ENCODE data around the gene OGFOD1.

OGFOD1 gene

GRCh38 chr16:56447286-56447685 is 4.1 kb upstream of the OGFOD1 start:
- no peak overlapping the region for H3K4me3 ChIP-seq (replicated peaks; ENCODE audit: insufficient read depth, low read length)
- TF ChIP-seq, protein P1, sequence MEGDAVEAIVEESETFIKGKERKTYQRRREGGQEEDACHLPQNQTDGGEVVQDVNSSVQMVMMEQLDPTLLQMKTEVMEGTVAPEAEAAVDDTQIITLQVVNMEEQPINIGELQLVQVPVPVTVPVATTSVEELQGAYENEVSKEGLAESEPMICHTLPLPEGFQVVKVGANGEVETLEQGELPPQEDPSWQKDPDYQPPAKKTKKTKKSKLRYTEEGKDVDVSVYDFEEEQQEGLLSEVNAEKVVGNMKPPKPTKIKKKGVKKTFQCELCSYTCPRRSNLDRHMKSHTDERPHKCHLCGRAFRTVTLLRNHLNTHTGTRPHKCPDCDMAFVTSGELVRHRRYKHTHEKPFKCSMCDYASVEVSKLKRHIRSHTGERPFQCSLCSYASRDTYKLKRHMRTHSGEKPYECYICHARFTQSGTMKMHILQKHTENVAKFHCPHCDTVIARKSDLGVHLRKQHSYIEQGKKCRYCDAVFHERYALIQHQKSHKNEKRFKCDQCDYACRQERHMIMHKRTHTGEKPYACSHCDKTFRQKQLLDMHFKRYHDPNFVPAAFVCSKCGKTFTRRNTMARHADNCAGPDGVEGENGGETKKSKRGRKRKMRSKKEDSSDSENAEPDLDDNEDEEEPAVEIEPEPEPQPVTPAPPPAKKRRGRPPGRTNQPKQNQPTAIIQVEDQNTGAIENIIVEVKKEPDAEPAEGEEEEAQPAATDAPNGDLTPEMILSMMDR (IDR thresholded peaks at IDR 0.05; ENCODE audit: insufficient read depth, low read length), result no peak
- TF ChIP-seq SPI1 (IDR thresholded peaks at IDR 0.05; ENCODE audit: borderline replicate concordance, low read depth) (no peak), POLR2AphosphoS5 (IDR thresholded peaks at IDR 0.05; ENCODE audit: low read depth) (no peak), GABPA (IDR thresholded peaks at IDR 0.05; ENCODE audit: low read depth) (no peak)
- TF ChIP-seq, protein P2, sequence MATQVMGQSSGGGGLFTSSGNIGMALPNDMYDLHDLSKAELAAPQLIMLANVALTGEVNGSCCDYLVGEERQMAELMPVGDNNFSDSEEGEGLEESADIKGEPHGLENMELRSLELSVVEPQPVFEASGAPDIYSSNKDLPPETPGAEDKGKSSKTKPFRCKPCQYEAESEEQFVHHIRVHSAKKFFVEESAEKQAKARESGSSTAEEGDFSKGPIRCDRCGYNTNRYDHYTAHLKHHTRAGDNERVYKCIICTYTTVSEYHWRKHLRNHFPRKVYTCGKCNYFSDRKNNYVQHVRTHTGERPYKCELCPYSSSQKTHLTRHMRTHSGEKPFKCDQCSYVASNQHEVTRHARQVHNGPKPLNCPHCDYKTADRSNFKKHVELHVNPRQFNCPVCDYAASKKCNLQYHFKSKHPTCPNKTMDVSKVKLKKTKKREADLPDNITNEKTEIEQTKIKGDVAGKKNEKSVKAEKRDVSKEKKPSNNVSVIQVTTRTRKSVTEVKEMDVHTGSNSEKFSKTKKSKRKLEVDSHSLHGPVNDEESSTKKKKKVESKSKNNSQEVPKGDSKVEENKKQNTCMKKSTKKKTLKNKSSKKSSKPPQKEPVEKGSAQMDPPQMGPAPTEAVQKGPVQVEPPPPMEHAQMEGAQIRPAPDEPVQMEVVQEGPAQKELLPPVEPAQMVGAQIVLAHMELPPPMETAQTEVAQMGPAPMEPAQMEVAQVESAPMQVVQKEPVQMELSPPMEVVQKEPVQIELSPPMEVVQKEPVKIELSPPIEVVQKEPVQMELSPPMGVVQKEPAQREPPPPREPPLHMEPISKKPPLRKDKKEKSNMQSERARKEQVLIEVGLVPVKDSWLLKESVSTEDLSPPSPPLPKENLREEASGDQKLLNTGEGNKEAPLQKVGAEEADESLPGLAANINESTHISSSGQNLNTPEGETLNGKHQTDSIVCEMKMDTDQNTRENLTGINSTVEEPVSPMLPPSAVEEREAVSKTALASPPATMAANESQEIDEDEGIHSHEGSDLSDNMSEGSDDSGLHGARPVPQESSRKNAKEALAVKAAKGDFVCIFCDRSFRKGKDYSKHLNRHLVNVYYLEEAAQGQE (IDR thresholded peaks at IDR 0.05; ENCODE audit: insufficient replicate concordance, low read depth), result no peak
- no peaks in the 10 kb centered on the region for H3K27me3 ChIP-seq (ENCODE audit: insufficient read depth, poor library complexity, severe bottlenecking)
- H3K27ac ChIP-seq (replicated peaks), result no peak overlapping the region
- no peak for DNase-seq (ENCODE audit: low read depth in 1 of 2, low spot score in 1 of 2)

DNA sequence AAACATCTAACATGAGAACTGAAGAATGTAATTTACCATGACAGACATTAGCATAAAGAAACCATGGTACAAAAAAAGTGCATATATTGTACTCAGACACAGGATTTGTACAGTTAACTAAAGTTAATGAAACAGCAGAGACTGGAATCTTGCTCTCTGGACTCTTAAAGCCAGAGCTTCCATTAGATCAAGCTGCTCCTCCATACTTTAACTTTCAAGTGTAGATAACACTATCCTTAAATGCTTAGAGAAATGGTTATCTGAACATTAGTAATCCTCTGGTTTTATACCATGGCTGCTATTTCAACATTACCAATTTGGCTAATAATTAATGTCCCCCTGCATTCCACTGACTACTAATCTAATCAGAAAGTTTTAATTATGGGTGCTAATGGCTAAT is 3.3 kb upstream of the OGFOD1 start:
- Histone ChIP-seq H3K27me3 (ENCODE audit: insufficient read depth, poor library complexity, severe bottlenecking) (no peaks in the 10 kb centered on the region), H3K27ac (replicated peaks) (no peak overlapping the region), H3K4me3 (replicated peaks; ENCODE audit: insufficient read depth, low read length) (no peak overlapping the region)
- DNase-seq (ENCODE audit: low read depth in 1 of 2, low spot score in 1 of 2), result no peak
- TF ChIP-seq POLR2AphosphoS5 (IDR thresholded peaks at IDR 0.05; ENCODE audit: low read depth), result no peak
- no peak for TF ChIP-seq GABPA (IDR thresholded peaks at IDR 0.05; ENCODE audit: low read depth)
- TF ChIP-seq, protein P1 (IDR thresholded peaks at IDR 0.05; ENCODE audit: insufficient read depth, low read length), result no peak
- TF ChIP-seq, protein P2 (IDR thresholded peaks at IDR 0.05; ENCODE audit: insufficient replicate concordance, low read depth), result no peak
- no peak for TF ChIP-seq SPI1 (IDR thresholded peaks at IDR 0.05; ENCODE audit: borderline replicate concordance, low read depth)

DNA sequence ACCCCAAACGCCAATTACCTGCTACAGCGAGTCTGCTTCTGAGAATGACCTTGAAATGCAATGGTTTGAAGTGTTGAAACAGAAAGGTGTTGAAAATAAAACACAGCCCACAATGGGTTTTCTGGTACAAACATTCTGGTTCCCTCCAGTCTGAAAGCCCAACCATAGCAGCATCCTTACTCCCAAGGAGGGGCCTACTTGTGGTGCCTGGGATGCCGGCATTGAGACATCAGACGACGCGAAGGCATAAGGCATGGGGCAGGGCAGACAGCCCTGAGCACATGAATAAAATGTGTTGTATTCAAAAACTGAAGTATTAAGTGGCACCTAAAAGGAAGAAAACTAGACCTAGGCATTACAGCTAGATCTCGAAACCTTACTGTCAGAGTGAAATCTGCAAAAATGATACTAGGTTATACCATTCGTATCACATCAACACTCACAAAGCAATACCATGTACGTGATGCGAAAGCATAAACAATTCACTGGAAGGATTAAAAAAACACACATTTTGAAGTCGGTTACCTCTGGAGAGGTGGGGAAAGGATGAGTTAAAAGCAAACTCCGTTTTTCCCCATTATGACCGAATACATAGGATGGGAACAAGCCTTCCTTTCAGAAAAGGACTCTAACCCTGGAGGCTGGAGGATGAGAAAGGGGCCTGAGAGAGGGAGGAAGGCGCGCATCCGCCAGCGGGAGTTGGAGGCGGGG is 924 bp upstream of the OGFOD1 start:
- TF ChIP-seq, protein P2 (IDR thresholded peaks at IDR 0.05; ENCODE audit: insufficient replicate concordance, low read depth), result no peak
- no peak for TF ChIP-seq GABPA (IDR thresholded peaks at IDR 0.05; ENCODE audit: low read depth)
- TF ChIP-seq, protein P1 (IDR thresholded peaks at IDR 0.05; ENCODE audit: insufficient read depth, low read length), result no peak
- no peak for TF ChIP-seq SPI1 (IDR thresholded peaks at IDR 0.05; ENCODE audit: borderline replicate concordance, low read depth)
- no peak for TF ChIP-seq POLR2AphosphoS5 (IDR thresholded peaks at IDR 0.05; ENCODE audit: low read depth)
- DNase-seq (ENCODE audit: low read depth in 1 of 2, low spot score in 1 of 2), result peak; percentile 13 to 18
- H3K27me3 ChIP-seq (ENCODE audit: insufficient read depth, poor library complexity, severe bottlenecking), result no peaks in the 10 kb centered on the region
- H3K27ac ChIP-seq (replicated peaks), result peak overlapping the region; percentile 90
- peak overlapping the region; percentile 94 for H3K4me3 ChIP-seq (replicated peaks; ENCODE audit: insufficient read depth, low read length)
